Activated CD4-positive, alpha-beta T cell treated with anti-CD3 and anti-CD28 coated beads, Interleukin-2, amount 50 U/mL, for 24 hours (primary cell): ENCODE measurements around the gene KRT4.
"Not testable (repeated sequence)": the region's sequence is repeated elsewhere in the genome, so short reads cannot be mapped to it uniquely, and the experiment has no call there.

Experiments used
- DNase-seq, 2 donors: peaks; one replicate each; pipeline ENCODE4 v3.0.0-alpha.2; 2020; ENCODE audit warnings: low read depth in 1 of 2, low spot score in 1 of 2

Gene KRT4

GRCh38 chr12:52813885-52814709, at the start of gene KRT4:
Gene KRT4, minus strand, starts transcription at chr12:52814116. Its CDS starts 58 bp downstream, at chr12:52814058.
- no peak for DNase-seq

- no peak for DNase-seq
Observed at GRCh38 chr12:52862023-52862422, 48.1 kb upstream of the KRT4 start.

GRCh38 chr12:52861511-52861910, 47.6 kb upstream of the KRT4 start:
- DNase-seq, result no peak

- DNase-seq, result no peak
Observed at GRCh38 chr12:52860102-52860823, 46.3 kb upstream of the KRT4 start.

- no peak for DNase-seq
Observed at GRCh38 chr12:52857500-52857899, 43.6 kb upstream of the KRT4 start.

GRCh38 chr12:52856787-52857186, 42.9 kb upstream of the KRT4 start:
- DNase-seq, result no peak

DNA sequence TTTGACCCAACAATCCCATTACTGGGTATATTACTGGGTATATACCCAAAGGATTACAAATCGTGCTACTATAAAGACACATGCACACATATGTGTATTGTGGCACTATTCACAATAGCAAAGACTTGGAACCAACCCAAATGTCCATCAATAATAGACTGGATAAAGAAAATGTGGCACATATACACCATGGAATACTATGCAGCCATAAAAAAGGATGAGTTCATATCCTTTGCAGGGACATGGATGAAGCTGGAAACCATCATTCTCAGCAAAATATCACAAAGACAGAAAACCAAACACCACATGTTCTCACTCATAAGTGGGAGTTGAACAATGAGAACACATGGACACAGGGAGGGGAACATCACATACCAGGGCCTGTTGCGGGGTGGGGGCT, 42.2 kb upstream of the KRT4 start:
- not testable (repeated sequence) for DNase-seq

GRCh38 chr12:52851787-52852186, 37.9 kb upstream of the KRT4 start:
- no peak for DNase-seq

DNA sequence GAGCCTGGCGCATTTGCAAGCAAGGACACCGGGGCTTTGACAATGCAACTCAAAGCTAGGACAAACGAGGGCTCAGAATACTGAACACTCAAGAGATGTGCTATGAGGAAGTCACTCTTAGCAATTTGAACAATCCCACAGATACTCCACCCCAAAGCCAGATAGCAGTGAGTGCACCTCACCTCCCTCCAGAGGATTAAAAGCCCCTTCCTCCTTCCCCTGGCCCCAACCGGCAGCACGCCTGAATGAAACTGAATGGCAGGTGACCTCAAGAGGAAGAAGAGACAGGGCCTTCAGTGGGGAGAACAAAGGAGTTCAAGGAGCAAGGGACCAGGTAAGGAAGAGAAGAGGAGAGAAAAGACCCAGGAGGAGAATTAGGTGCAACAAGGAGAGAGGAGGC, 36.8 kb upstream of the KRT4 start:
- no peak for DNase-seq

GRCh38 chr12:52849511-52849910, 35.6 kb upstream of the KRT4 start:
- DNase-seq, result no peak

DNA sequence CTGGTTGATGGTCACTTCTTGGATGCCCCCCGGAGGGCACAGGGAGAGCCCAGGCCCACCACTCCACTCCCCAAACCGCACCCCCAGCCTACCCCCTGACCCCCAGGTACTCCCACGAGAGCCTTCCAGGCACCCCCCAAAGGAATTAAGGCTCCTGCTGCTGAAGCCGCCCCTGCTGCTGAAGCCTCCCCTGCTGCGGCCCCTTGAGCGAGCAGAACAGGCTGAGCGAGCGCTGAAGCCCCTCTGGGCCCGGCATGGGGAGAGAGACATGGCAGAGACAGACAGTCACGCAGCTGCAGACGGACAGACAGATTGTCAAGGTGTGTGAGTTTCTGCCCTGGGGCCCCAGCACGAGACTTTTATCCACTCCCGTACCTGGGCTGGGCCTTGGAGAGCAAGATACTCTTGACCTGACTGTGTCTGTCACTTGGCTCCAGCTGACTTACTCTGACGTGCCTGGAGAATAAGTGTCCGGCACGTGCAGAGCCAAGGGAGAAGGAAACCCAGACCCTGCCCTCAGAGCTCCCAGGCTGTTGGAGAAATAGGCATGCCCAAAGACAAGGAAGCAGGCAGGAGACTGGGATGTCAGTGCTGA, 34.8 kb upstream of the KRT4 start, which contains the start of gene KRT78:
Gene KRT78, minus strand, starts transcription at position 334 of the 595 bp plus-strand sequence. Its CDS starts 64 bp downstream, at position 270.
- DNase-seq, result no peak

DNA sequence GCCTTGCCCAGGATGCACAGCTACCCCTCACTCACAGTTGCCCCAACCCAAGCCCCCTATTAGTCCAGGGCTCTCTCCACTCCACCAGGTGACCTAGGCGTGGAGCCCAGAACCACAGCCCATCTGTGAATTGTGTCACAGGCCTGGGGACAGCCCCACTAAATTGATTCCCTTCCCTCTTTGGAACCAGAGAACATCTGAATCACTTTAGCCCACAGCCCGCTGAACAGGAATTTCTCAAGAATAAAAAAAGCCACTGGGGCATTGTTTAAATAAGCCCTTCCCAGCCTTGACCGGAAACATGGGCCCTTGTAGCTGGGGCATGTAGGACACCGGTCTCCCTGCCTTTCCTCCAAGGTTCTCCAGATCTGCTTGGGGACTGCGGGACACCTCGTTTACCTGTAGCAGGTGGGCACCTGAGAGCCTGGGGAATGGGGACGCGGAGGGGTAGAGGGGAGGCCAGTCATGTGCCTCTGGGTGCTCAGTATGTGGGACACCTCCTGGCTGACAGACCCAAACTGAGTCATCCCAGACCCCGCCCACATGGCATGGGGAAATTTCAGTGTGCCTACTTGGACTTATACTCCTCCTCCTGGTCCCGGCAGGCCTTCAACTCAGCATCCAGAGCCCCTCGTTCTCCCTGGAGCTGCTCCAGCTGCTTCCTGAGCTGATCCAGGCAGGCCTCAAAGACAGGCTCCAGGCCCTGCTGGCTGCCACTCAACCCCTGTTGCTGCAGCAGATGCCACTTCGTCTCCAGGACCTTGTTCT, 33.6 kb upstream of the KRT4 start:
- DNase-seq, result no peak

DNA sequence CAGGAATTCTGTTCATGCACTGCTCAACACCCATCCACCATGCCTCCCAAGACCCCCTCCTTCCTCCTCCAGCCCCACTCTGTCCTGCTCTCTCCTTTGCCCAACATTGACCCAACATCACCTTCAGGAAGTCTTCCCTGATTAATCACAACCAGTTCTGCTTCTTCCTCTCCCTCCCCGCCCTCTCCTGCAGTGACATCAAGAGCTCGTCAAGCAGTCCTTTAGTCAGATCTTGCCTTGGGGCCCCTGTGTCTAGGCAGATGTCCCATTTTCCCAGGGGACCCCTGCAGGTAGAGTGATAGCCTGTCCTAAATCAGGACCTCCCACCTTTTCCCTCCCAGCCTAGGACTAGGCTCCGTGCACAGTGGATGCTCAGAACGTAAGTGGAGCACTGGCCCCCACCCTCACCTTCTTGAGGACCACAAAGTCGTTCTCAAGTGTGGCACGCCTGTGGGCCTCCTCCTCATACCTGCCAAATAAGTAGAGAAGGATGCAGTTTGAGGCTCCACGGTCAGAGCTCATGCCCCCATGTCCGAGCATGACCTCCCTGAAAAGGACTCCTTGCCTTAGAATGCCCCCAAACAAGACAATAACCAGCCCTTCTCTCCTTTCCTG, 32.5 kb upstream of the KRT4 start:
- DNase-seq, result no peak

- DNase-seq, result no peak
Observed at GRCh38 chr12:52845946-52846345, 32.0 kb upstream of the KRT4 start.

DNA sequence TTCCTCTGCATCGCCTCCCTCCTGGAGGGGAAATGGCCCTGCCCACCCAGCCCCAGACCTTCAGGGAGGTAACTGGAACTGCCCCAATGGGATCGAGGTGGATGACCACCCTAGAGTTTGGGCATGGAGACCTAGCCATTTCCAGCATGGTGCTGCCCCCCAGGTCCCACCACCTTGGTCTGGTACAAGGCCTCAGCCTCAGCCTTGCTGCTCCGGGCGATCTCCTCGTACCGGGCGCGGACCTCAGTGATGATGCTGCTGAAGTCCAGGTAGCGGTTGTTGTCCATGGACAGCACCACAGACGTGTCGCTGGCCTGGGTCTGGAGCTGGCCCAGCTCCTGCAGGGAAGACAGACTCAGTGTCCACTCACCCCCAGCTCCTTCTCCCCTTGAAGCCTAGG, 30.5 kb upstream of the KRT4 start:
- DNase-seq, result no peak

GRCh38 chr12:52839436-52840105, 25.7 kb upstream of the KRT4 start:
- no peak for DNase-seq

DNA sequence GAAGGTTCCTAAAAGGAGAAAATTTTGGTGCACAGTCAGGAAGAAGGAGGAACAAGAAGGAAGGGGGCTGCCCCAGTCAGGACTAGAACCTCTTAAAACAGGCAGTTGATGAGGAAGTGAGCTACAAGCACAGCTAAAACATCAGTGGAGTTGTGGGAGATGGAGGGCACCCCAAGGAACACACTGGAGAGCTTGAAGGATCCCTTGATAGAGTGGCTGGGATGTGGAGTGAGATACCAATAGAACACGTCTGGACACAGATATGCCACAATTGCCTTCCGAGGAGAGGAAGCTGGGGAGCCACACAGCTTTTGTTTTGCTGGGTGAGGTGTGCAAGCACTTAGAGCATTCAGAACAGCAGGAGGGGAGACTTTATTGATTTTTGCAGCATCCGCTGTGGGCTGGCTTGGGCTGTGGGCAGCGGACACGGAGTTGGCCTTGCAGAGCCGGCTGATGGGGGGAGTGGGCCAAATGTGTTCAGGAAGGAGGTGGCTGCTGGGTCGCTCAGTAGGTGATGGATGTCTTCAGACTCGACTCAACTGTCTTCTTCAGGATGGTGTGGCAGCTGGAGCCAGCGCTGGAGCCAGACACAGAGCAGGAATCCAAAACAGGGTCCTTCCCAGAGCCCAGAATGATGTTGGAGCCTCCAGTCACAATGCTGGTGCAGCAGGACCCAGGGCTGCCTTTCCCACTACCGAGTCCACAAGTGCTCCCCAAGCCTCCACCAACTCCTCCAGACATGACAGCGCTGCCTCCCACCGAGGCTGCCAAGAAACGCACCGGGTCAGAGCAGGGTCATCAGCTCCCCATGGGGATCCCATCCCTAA, 24.9 kb upstream of the KRT4 start:
- no peak for DNase-seq

- no peak for DNase-seq
Observed at GRCh38 chr12:52837781-52838608, 24.1 kb upstream of the KRT4 start.

GRCh38 chr12:52837413-52837741, 23.5 kb upstream of the KRT4 start:
- no peak for DNase-seq
